Measurements from ENCODE around the gene TNFAIP8L2. TPM values are rescaled to one million over a fixed set of nuclear protein-coding genes. Genes with fewer than 3 reads are reported as not detected.

TNFAIP8L2 gene
- total and polyA plus RNA-seq, 2 donors from 2014 or later, result 1.8 to 6.3 TPM

DNA sequence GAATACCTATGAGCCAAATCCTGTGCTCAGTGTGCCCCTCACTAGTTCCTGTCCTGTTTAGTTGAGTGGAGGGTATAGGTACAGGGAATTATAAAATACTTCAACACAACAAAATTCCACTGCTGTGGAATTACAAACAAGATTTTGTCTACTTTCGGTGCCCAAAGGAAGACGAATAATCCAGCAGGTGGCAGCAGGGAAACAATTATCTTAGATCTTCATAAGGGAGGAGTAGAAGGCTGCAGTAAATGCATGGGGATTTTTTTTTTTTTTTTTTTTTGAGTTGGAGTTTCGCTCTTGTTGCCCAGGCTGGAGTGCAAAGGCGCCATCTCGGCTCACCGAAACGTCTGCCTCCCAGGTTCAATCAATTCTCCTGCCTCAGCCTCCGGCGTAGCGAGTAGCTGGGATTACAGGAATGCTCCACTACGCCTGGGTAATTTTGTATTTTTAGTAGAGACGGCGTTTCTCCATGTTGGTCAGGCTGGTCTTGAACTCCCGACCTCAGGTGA is 39.9 kb downstream of the TNFAIP8L2 start:
- Histone ChIP-seq H3K9me3 (ENCODE audit: control insufficient read depth in 2 of 3, insufficient read depth in 1 of 3, low read length in 3 of 3) (no peaks in the 10 kb centered on the region), H3K36me3 (ENCODE audit: control insufficient read depth in 2 of 3, insufficient read depth in 3 of 3, low read length in 3 of 3) (no peaks in the 10 kb centered on the region), H3K4me1 (ENCODE audit: control insufficient read depth in 2 of 3, insufficient read depth in 2 of 3, low read depth in 1 of 3, low read length in 3 of 3) (peaks cover 0 to 12% (median 6%) of the 10 kb centered on the region in 3 donors), H3K9ac (ENCODE audit: low read length in 3 of 3) (peak overlapping the region in 2 of 3 donors; percentile 10 to 22), H3K27ac (ENCODE audit: low read depth in 2 of 2, low read length in 2 of 2) (peak overlapping the region; percentile 23 to 60), H3K4me3 (ENCODE audit: low read length in 3 of 3) (peak overlapping the region; percentile 16 to 44 (median 23)), H3K27me3 (ENCODE audit: control insufficient read depth, insufficient read depth, low read length) (no peaks in the 10 kb centered on the region)
- DNase-seq (peak; percentile 59 to 95 (median 63)), FAIRE-seq (peak; percentile 8)
- intact Hi-C loops (cut with DNase I), result no loop called here
- TF ChIP-seq, protein P1, sequence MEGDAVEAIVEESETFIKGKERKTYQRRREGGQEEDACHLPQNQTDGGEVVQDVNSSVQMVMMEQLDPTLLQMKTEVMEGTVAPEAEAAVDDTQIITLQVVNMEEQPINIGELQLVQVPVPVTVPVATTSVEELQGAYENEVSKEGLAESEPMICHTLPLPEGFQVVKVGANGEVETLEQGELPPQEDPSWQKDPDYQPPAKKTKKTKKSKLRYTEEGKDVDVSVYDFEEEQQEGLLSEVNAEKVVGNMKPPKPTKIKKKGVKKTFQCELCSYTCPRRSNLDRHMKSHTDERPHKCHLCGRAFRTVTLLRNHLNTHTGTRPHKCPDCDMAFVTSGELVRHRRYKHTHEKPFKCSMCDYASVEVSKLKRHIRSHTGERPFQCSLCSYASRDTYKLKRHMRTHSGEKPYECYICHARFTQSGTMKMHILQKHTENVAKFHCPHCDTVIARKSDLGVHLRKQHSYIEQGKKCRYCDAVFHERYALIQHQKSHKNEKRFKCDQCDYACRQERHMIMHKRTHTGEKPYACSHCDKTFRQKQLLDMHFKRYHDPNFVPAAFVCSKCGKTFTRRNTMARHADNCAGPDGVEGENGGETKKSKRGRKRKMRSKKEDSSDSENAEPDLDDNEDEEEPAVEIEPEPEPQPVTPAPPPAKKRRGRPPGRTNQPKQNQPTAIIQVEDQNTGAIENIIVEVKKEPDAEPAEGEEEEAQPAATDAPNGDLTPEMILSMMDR (IDR thresholded peaks at IDR 0.05; ENCODE audit: borderline replicate concordance, extremely low read depth, insufficient read depth), result peak; percentile 63

DNA sequence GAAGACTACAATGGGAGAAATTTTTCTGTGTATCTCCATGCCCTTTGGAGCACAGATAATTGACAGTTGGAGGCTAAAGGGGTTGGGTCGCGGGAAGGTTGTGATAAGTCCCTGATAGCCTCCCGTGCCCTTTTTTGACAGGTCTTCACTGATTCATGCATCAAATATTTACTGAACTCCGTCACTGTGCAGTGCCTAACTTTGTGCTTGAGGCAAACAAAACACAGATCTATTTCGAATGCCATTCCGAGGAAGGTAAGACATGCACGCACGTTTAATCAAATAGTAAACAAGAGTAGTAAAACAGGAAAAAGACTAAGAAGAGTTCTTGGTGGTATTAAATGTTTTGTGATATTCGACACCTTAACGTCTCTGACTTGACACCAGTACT is 41.4 kb downstream of the TNFAIP8L2 start:
- TF ChIP-seq, protein P1 (IDR thresholded peaks at IDR 0.05; ENCODE audit: borderline replicate concordance, extremely low read depth, insufficient read depth), result no peak
- FAIRE-seq (no peak), DNase-seq (no peak)
- peak overlapping the region; percentile 55 to 98 (median 97) for H3K9ac ChIP-seq (ENCODE audit: low read length in 3 of 3)
- peak overlapping the region; percentile 93 to 98 (median 98) for H3K4me3 ChIP-seq (ENCODE audit: low read length in 3 of 3)
- H3K36me3 ChIP-seq (ENCODE audit: control insufficient read depth in 2 of 3, insufficient read depth in 3 of 3, low read length in 3 of 3), result peaks cover 0 to 3% (median under 1%) of the 10 kb centered on the region in 3 donors
- intact Hi-C loops (cut with DNase I), result no loop called here
- H3K27ac ChIP-seq (ENCODE audit: low read depth in 2 of 2, low read length in 2 of 2), result peak overlapping the region; percentile 92 to 96
- H3K4me1 ChIP-seq (ENCODE audit: control insufficient read depth in 2 of 3, insufficient read depth in 2 of 3, low read depth in 1 of 3, low read length in 3 of 3), result peaks cover 0 to 12% (median 6%) of the 10 kb centered on the region in 3 donors
- no peaks in the 10 kb centered on the region for H3K9me3 ChIP-seq (ENCODE audit: control insufficient read depth in 2 of 3, insufficient read depth in 1 of 3, low read length in 3 of 3)
- no peaks in the 10 kb centered on the region for H3K27me3 ChIP-seq (ENCODE audit: control insufficient read depth, insufficient read depth, low read length)

DNA sequence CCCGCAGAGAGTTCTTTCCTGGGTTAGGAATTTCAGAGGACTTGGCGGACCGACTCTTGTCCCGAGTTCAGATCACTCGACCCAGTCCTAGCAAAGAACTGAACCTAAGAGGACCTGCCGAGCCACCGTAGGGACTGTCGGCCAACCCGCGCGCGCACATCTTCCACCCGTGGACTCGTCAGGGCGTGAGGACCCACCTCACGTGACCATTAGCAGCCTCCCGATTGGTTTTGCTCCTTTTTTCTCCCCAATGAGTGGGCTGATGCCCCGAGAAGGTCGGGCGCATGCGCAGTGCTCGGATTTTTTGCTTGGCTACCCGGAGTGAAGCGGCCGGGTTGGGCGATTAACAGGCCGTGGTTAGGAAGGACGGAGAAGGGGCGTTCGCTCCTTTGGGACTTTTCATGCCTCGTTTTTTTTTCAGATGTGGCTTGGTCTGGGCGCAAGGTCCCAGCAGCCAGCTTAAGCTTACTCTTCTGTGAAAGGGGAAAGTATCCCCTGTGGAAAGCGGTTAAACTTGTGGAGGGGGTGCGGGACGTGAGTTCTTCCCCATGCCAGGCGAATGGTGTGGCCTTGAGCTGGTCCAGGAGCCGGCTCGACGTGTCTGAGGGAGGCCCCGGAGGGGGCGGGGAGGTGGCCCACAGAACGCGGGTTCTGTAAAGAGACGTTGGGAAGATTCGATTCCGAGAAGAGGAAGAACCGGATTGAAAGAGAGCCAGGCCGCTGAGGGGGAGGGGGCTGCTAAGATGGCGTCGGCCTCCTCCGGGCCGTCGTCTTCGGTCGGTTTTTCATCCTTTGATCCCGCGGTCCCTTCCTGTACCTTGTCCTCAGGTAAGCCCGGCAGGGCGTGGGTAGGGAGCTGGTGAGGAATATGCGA is 42.0 kb downstream of the TNFAIP8L2 start, which contains the start of gene PIP5K1A:
TSS of gene PIP5K1A (plus strand) at position 299 of the 874 bp plus-strand sequence. CDS start at position 744, 445 bp downstream.
- H3K4me3 ChIP-seq (ENCODE audit: low read length in 3 of 3), result peak within 1 kb of the TSS; percentile 93 to 98 (median 98)
- H3K4me1 ChIP-seq (ENCODE audit: control insufficient read depth in 2 of 3, insufficient read depth in 2 of 3, low read depth in 1 of 3, low read length in 3 of 3), result peaks cover 0 to 12% (median 6%) of the 10 kb centered on the region in 3 donors
- intact Hi-C loops (cut with DNase I), result no loop called here
- FAIRE-seq (peak; percentile 53), DNase-seq (peak; percentile 98 to 100 (median 99))
- H3K36me3 ChIP-seq (ENCODE audit: control insufficient read depth in 2 of 3, insufficient read depth in 3 of 3, low read length in 3 of 3), result peaks cover 0 to 7% (median 3%) of the 10 kb centered on the region in 3 donors
- TF ChIP-seq, protein P1 (IDR thresholded peaks at IDR 0.05; ENCODE audit: borderline replicate concordance, extremely low read depth, insufficient read depth), result no peak
- H3K27ac ChIP-seq (ENCODE audit: low read depth in 2 of 2, low read length in 2 of 2), result peak within 1 kb of the TSS; percentile 92 to 96
- H3K9ac ChIP-seq (ENCODE audit: low read length in 3 of 3), result peak within 1 kb of the TSS; percentile 97 to 98 (median 97)
- no peaks in the 10 kb centered on the region for H3K27me3 ChIP-seq (ENCODE audit: control insufficient read depth, insufficient read depth, low read length)
- H3K9me3 ChIP-seq (ENCODE audit: control insufficient read depth in 2 of 3, insufficient read depth in 1 of 3, low read length in 3 of 3), result no peaks in the 10 kb centered on the region

All from kidney (tissue), 14 donors.